ENCODE results near the gene RNF213. TPM values are rescaled to one million over a fixed set of nuclear protein-coding genes. Genes with fewer than 3 reads are reported as not detected.
A peak's percentile ranks its signal among the peaks of the same experiment; 100 is the strongest.

Gene RNF213
- total RNA-seq, 1 donor from 2014 or later = 228 TPM

- intact Hi-C loops (cut with micrococcal nuclease) = no loop called here
- peaks cover 97% of the 10 kb centered on the region for H3K36me3 Mint-ChIP-seq (ENCODE audit: low read depth)
- no peak for DNase-seq
- ChIA-PET CTCF (no interaction called here), POLR2A (no interaction called here)
- no peaks in the 10 kb centered on the region for H3K9me3 Mint-ChIP-seq
- H3K4me1 Mint-ChIP-seq = no peaks in the 10 kb centered on the region
- no peak for TF ChIP-seq CTCF (IDR thresholded peaks at IDR 0.05)
- H3K27me3 Mint-ChIP-seq = no peaks in the 10 kb centered on the region
- H3K27ac Mint-ChIP-seq = no peak overlapping the region
- no peak for ATAC-seq (ENCODE audit: low read depth)
- H3K4me3 Mint-ChIP-seq = no peak overlapping the region
These were observed 121.8 kb downstream of the RNF213 start for GRCh38 chr17:80382446-80382845.

GRCh38 chr17:80382956-80383355 is 122.3 kb downstream of the RNF213 start:
- H3K4me3 Mint-ChIP-seq = no peak overlapping the region
- ChIA-PET CTCF (no interaction called here), POLR2A (no interaction called here)
- no peaks in the 10 kb centered on the region for H3K9me3 Mint-ChIP-seq
- H3K27me3 Mint-ChIP-seq = no peaks in the 10 kb centered on the region
- ATAC-seq (ENCODE audit: low read depth) (no peak), DNase-seq (no peak)
- TF ChIP-seq CTCF (IDR thresholded peaks at IDR 0.05) = no peak
- H3K4me1 Mint-ChIP-seq = no peaks in the 10 kb centered on the region
- intact Hi-C loops (cut with micrococcal nuclease) = no loop called here
- H3K36me3 Mint-ChIP-seq (ENCODE audit: low read depth) = peaks cover 96% of the 10 kb centered on the region
- H3K27ac Mint-ChIP-seq = no peak overlapping the region

GRCh38 chr17:80384078-80384960 is 123.7 kb downstream of the RNF213 start:
- ChIA-PET CTCF (no interaction called here), POLR2A (interaction anchor here (0.7 kb wide), 1 partner anchor 238 kb away, joined by 4 read pairs; no protein-coding TSS in a partner anchor)
- intact Hi-C loops (cut with micrococcal nuclease) = no loop called here
- H3K9me3 Mint-ChIP-seq = no peaks in the 10 kb centered on the region
- no peaks in the 10 kb centered on the region for H3K27me3 Mint-ChIP-seq
- H3K27ac Mint-ChIP-seq = no peak overlapping the region
- peaks cover 95% of the 10 kb centered on the region for H3K36me3 Mint-ChIP-seq (ENCODE audit: low read depth)
- H3K4me1 Mint-ChIP-seq = no peaks in the 10 kb centered on the region
- DNase-seq (no peak), ATAC-seq (ENCODE audit: low read depth) (no peak)
- TF ChIP-seq CTCF (IDR thresholded peaks at IDR 0.05) = no peak
- H3K4me3 Mint-ChIP-seq = no peak overlapping the region

GRCh38 chr17:80385046-80385445 is 124.4 kb downstream of the RNF213 start:
- peaks cover 95% of the 10 kb centered on the region for H3K36me3 Mint-ChIP-seq (ENCODE audit: low read depth)
- H3K4me1 Mint-ChIP-seq = no peaks in the 10 kb centered on the region
- DNase-seq = no peak
- TF ChIP-seq CTCF (IDR thresholded peaks at IDR 0.05) = no peak
- H3K9me3 Mint-ChIP-seq = no peaks in the 10 kb centered on the region
- intact Hi-C loops (cut with micrococcal nuclease) = no loop called here
- no peaks in the 10 kb centered on the region for H3K27me3 Mint-ChIP-seq
- CTCF ChIA-PET = no interaction called here
- no peak overlapping the region for H3K4me3 Mint-ChIP-seq
- ATAC-seq (ENCODE audit: low read depth) = no peak
- peak overlapping the region; percentile 2 for H3K27ac Mint-ChIP-seq
- POLR2A ChIA-PET = interaction anchor here (0.7 kb wide), 1 partner anchor 239 kb away, joined by 4 read pairs; no protein-coding TSS in a partner anchor

- H3K4me3 Mint-ChIP-seq = no peak overlapping the region
- intact Hi-C loops (cut with micrococcal nuclease) = no loop called here
- ChIA-PET POLR2A (no interaction called here), CTCF (no interaction called here)
- TF ChIP-seq CTCF (IDR thresholded peaks at IDR 0.05) = no peak
- no peak for ATAC-seq (ENCODE audit: low read depth)
- H3K9me3 Mint-ChIP-seq = no peaks in the 10 kb centered on the region
- H3K36me3 Mint-ChIP-seq (ENCODE audit: low read depth) = peaks cover 91% of the 10 kb centered on the region
- no peak overlapping the region for H3K27ac Mint-ChIP-seq
- no peaks in the 10 kb centered on the region for H3K27me3 Mint-ChIP-seq
- DNase-seq = no peak
- no peaks in the 10 kb centered on the region for H3K4me1 Mint-ChIP-seq
These were observed 125.7 kb downstream of the RNF213 start for GRCh38 chr17:80386341-80386740.

Data from activated B cell treated with CpG ODN at 0.5 μM for 24 hours (primary cell).